Measurements from ENCODE around the gene PXT1.
A peak's percentile ranks its signal among the peaks of the same experiment; 100 is the strongest.

PXT1 gene

DNA sequence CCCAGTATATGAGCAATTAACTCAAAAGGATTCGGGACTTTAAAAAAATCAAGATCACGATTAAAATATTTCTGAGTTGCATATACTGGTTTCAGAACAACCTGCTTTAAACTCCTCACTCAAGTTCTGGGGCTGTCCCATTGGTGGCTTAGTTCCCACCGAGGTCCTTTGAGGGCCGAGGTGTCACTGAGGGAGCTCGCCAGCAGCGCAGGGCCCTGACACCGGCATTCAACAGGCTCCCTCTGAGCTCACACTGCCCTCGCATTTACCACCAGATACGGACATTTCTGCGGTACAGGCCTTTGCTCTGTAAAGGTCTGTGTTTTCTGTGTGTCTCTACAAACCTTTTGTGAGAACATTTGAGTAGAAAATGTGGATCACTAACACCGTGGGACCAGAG is 81.6 kb downstream of the PXT1 start:
- H3K4me1 ChIP-seq (ENCODE audit: control insufficient read depth, insufficient read depth, low read length): no peaks in the 10 kb centered on the region
- TF ChIP-seq ZBTB20 (tag by site-specific recombination; IDR thresholded peaks at IDR 0.05) (no peak), ZNF174 (tag by site-specific recombination; IDR thresholded peaks at IDR 0.05) (no peak), SCRT2 (tag by site-specific recombination; IDR thresholded peaks at IDR 0.05) (0 out of 2 replicates have a peak, but pooled peaks have one; percentile 20), ZNF830 (tag by site-specific recombination; IDR thresholded peaks at IDR 0.05; ENCODE audit: low read depth) (no peak)
- H3K36me3 ChIP-seq (ENCODE audit: control insufficient read depth in 2 of 2, insufficient read depth in 1 of 2, low read length in 2 of 2): no peaks in the 10 kb centered on the region
- ChIA-PET CTCF (interaction anchor here (0.6 to 11.6 kb wide), 20 partner anchors 9 to 1935 kb away, joined by 3 to 234 read pairs (median 4); partner anchors contain the start of genes BNIP5 and MAPK14), POLR2A (no interaction called here)
- no peak overlapping the region for H3K4me3 ChIP-seq (ENCODE audit: low read depth, low read length)
- no peaks in the 10 kb centered on the region for H3K9me3 ChIP-seq (ENCODE audit: control insufficient read depth, insufficient read depth, low read depth, low read length)
- H3K27ac ChIP-seq (ENCODE audit: extremely low read depth, low read depth, low read length): no peak overlapping the region

DNA sequence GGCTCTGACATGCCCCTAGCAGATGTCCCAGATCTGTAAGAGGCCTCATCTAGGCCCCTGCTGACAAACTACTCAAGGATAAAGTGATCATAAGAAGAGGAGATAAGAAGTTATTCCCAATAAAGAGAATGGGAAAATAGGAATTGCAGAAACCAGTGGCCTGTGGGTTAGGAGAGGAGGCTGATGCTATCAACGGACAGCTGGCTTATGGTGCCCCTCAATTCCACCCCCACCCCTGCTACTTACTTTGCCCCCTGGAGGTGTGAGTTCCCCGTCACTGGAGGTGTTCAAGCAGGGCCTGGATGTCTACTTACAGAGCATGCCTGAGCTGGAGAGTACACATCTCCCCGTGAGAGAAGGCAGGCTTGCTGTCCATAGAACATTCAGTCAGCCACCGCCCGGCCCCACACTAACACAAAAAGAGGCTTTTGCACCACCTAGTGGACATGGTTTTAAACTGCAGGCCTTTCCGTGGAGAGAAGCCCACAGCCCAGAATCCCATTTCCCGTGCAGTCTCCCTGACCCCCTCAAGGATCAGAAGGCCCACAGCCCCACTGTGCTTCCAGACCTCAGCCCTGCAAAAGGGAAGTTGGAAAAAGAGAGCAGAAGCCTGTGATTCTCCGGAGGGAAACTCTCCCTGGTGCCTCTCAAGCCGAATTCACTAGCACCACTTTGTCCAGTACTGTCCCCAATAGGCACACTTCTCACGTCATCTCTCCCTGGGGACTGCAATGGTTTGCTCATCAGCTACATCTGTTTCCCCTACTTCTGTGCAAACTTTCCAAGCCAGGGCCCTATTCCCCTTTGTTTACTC is 82.2 kb downstream of the PXT1 start:
- ChIA-PET POLR2A (interaction anchor here (0.6 to 1.1 kb wide), 3 partner anchors 58 to 333 kb away, joined by 3 to 4 read pairs (median 4); partner anchors contain the start of gene MAPK14), CTCF (interaction anchor here (0.6 to 11.6 kb wide), 31 partner anchors 10 to 1934 kb away, joined by 3 to 234 read pairs (median 4); partner anchors contain the start of genes BNIP5 and MAPK14)
- Histone ChIP-seq H3K27ac (ENCODE audit: extremely low read depth, low read depth, low read length) (no peak overlapping the region), H3K4me1 (ENCODE audit: control insufficient read depth, insufficient read depth, low read length) (no peaks in the 10 kb centered on the region), H3K4me3 (ENCODE audit: low read depth, low read length) (no peak overlapping the region), H3K36me3 (ENCODE audit: control insufficient read depth in 2 of 2, insufficient read depth in 1 of 2, low read length in 2 of 2) (no peaks in the 10 kb centered on the region), H3K9me3 (ENCODE audit: control insufficient read depth, insufficient read depth, low read depth, low read length) (no peaks in the 10 kb centered on the region)
- TF ChIP-seq ZNF112 (tag by site-specific recombination; IDR thresholded peaks at IDR 0.05) (no peak), TCF7L2 (IDR thresholded peaks at IDR 0.05; ENCODE audit: borderline replicate concordance, low read depth, low read length) (no peak), ZNF350 (tag by site-specific recombination; IDR thresholded peaks at IDR 0.05) (no peak), ZNF366 (tag by site-specific recombination; conservative IDR thresholded peaks at IDR 0.05) (no peak), EGR2 (tag by site-specific recombination; IDR thresholded peaks at IDR 0.05; ENCODE audit: low read depth) (no peak), ZNF621 (tag by site-specific recombination; IDR thresholded peaks at IDR 0.05) (no peak), ZNF701 (tag by site-specific recombination; IDR thresholded peaks at IDR 0.05) (no peak), ZNF654 (tag by site-specific recombination; IDR thresholded peaks at IDR 0.05; ENCODE audit: low read depth) (peak; percentile 95), PRDM1 (tag by site-specific recombination; IDR thresholded peaks at IDR 0.05) (no peak), ZNF664 (tag by site-specific recombination; IDR thresholded peaks at IDR 0.05) (no peak), ZNF37A (tag by site-specific recombination; IDR thresholded peaks at IDR 0.05) (no peak)
- TF ChIP-seq, protein P1, sequence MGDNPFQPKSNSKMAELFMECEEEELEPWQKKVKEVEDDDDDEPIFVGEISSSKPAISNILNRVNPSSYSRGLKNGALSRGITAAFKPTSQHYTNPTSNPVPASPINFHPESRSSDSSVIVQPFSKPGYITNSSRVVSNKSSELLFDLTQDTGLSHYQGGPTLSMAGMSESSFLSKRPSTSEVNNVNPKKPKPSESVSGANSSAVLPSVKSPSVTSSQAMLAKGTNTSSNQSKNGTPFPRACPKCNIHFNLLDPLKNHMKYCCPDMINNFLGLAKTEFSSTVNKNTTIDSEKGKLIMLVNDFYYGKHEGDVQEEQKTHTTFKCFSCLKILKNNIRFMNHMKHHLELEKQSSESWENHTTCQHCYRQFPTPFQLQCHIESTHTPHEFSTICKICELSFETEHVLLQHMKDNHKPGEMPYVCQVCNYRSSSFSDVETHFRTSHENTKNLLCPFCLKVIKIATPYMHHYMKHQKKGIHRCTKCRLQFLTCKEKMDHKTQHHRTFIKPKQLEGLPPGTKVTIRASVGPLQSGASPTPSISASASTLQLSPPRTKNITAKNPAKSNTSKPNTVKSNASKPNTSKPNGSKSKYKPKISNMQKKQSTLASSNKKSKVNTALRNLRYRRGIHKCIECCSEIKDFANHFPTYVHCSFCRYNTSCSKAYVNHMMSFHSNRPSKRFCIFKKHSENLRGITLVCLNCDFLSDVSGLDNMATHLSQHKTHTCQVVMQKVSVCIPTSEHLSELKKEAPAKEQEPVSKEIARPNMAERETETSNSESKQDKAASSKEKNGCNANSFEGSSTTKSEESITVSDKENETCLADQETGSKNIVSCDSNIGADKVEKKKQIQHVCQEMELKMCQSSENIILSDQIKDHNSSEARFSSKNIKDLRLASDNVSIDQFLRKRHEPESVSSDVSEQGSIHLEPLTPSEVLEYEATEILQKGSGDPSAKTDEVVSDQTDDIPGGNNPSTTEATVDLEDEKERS (tag by site-specific recombination; IDR thresholded peaks at IDR 0.05): no peak
- TF ChIP-seq, protein P2, sequence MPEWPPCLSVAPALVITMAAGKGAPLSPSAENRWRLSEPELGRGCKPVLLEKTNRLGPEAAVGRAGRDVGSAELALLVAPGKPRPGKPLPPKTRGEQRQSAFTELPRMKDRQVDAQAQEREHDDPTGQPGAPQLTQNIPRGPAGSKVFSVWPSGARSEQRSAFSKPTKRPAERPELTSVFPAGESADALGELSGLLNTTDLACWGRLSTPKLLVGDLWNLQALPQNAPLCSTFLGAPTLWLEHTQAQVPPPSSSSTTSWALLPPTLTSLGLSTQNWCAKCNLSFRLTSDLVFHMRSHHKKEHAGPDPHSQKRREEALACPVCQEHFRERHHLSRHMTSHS (tag by site-specific recombination; IDR thresholded peaks at IDR 0.05): no peak
- TF ChIP-seq, protein P3, sequence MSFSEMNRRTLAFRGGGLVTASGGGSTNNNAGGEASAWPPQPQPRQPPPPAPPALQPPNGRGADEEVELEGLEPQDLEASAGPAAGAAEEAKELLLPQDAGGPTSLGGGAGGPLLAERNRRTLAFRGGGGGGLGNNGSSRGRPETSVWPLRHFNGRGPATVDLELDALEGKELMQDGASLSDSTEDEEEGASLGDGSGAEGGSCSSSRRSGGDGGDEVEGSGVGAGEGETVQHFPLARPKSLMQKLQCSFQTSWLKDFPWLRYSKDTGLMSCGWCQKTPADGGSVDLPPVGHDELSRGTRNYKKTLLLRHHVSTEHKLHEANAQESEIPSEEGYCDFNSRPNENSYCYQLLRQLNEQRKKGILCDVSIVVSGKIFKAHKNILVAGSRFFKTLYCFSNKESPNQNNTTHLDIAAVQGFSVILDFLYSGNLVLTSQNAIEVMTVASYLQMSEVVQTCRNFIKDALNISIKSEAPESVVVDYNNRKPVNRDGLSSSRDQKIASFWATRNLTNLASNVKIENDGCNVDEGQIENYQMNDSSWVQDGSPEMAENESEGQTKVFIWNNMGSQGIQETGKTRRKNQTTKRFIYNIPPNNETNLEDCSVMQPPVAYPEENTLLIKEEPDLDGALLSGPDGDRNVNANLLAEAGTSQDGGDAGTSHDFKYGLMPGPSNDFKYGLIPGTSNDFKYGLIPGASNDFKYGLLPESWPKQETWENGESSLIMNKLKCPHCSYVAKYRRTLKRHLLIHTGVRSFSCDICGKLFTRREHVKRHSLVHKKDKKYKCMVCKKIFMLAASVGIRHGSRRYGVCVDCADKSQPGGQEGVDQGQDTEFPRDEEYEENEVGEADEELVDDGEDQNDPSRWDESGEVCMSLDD (tag by site-specific recombination; IDR thresholded peaks at IDR 0.05): no peak
- TF ChIP-seq, protein P4, sequence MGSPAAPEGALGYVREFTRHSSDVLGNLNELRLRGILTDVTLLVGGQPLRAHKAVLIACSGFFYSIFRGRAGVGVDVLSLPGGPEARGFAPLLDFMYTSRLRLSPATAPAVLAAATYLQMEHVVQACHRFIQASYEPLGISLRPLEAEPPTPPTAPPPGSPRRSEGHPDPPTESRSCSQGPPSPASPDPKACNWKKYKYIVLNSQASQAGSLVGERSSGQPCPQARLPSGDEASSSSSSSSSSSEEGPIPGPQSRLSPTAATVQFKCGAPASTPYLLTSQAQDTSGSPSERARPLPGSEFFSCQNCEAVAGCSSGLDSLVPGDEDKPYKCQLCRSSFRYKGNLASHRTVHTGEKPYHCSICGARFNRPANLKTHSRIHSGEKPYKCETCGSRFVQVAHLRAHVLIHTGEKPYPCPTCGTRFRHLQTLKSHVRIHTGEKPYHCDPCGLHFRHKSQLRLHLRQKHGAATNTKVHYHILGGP (tag by site-specific recombination; IDR thresholded peaks at IDR 0.05): no peak
- TF ChIP-seq, protein P5, sequence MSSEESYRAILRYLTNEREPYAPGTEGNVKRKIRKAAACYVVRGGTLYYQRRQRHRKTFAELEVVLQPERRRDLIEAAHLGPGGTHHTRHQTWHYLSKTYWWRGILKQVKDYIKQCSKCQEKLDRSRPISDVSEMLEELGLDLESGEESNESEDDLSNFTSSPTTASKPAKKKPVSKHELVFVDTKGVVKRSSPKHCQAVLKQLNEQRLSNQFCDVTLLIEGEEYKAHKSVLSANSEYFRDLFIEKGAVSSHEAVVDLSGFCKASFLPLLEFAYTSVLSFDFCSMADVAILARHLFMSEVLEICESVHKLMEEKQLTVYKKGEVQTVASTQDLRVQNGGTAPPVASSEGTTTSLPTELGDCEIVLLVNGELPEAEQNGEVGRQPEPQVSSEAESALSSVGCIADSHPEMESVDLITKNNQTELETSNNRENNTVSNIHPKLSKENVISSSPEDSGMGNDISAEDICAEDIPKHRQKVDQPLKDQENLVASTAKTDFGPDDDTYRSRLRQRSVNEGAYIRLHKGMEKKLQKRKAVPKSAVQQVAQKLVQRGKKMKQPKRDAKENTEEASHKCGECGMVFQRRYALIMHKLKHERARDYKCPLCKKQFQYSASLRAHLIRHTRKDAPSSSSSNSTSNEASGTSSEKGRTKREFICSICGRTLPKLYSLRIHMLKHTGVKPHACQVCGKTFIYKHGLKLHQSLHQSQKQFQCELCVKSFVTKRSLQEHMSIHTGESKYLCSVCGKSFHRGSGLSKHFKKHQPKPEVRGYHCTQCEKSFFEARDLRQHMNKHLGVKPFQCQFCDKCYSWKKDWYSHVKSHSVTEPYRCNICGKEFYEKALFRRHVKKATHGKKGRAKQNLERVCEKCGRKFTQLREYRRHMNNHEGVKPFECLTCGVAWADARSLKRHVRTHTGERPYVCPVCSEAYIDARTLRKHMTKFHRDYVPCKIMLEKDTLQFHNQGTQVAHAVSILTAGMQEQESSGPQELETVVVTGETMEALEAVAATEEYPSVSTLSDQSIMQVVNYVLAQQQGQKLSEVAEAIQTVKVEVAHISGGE (tag by site-specific recombination; conservative IDR thresholded peaks at IDR 0.05; ENCODE audit: low read depth): no peak
- TF ChIP-seq, protein P6, sequence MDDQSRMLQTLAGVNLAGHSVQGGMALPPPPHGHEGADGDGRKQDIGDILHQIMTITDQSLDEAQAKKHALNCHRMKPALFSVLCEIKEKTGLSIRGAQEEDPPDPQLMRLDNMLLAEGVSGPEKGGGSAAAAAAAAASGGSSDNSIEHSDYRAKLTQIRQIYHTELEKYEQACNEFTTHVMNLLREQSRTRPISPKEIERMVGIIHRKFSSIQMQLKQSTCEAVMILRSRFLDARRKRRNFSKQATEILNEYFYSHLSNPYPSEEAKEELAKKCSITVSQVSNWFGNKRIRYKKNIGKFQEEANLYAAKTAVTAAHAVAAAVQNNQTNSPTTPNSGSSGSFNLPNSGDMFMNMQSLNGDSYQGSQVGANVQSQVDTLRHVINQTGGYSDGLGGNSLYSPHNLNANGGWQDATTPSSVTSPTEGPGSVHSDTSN (CRISPR knock-in tag; IDR thresholded peaks at IDR 0.05): no peak

Measured in HEK293 (cell line).